ENCODE measurements around the gene ZBP1.
"Not testable (repeated sequence)": the region's sequence is repeated elsewhere in the genome, so short reads cannot be mapped to it uniquely, and the experiment has no call there.

ZBP1 gene

GRCh38 chr20:57638895-57639236, 18.6 kb upstream of the ZBP1 start:
- DNase-seq (ENCODE audit: low read depth), result no peak

- DNase-seq (ENCODE audit: low read depth), result no peak
Observed at GRCh38 chr20:57638173-57638894, 18.1 kb upstream of the ZBP1 start.

GRCh38 chr20:57633945-57634491, 13.8 kb upstream of the ZBP1 start:
- DNase-seq (ENCODE audit: low read depth), result no peak

- no peak for DNase-seq (ENCODE audit: low read depth)
Observed at GRCh38 chr20:57632286-57632685, 12.1 kb upstream of the ZBP1 start.

GRCh38 chr20:57630061-57630460, 9.8 kb upstream of the ZBP1 start:
- no peak for DNase-seq (ENCODE audit: low read depth)

- not testable (repeated sequence) for DNase-seq (ENCODE audit: low read depth)
Observed at GRCh38 chr20:57629491-57629901, 9.3 kb upstream of the ZBP1 start.

GRCh38 chr20:57628962-57629308, 8.7 kb upstream of the ZBP1 start:
- DNase-seq (ENCODE audit: low read depth), result not testable (repeated sequence)

GRCh38 chr20:57628047-57628961, 8.1 kb upstream of the ZBP1 start:
- no peak for DNase-seq (ENCODE audit: low read depth)

- no peak for DNase-seq (ENCODE audit: low read depth)
Observed at GRCh38 chr20:57627339-57627738, 7.1 kb upstream of the ZBP1 start.

- DNase-seq (ENCODE audit: low read depth), result no peak
Observed at GRCh38 chr20:57625978-57626377, 5.8 kb upstream of the ZBP1 start.

GRCh38 chr20:57625181-57625958, 5.1 kb upstream of the ZBP1 start:
- no peak for DNase-seq (ENCODE audit: low read depth)

- no peak for DNase-seq (ENCODE audit: low read depth)
Observed at GRCh38 chr20:57624124-57624523, 3.9 kb upstream of the ZBP1 start.

GRCh38 chr20:57622579-57623381, 2.6 kb upstream of the ZBP1 start:
- peak; percentile 51 for DNase-seq (ENCODE audit: low read depth)

GRCh38 chr20:57622201-57622570, 2.0 kb upstream of the ZBP1 start:
- no peak for DNase-seq (ENCODE audit: low read depth)

- DNase-seq (ENCODE audit: low read depth), result no peak
Observed at GRCh38 chr20:57621421-57622200, 1.4 kb upstream of the ZBP1 start.

GRCh38 chr20:57620999-57621398, 773 bp upstream of the ZBP1 start:
- no peak for DNase-seq (ENCODE audit: low read depth)

GRCh38 chr20:57619051-57619831, 985 bp downstream of the ZBP1 start:
- DNase-seq (ENCODE audit: low read depth), result no peak

GRCh38 chr20:57618764-57619050, 1.5 kb downstream of the ZBP1 start:
- no peak for DNase-seq (ENCODE audit: low read depth)

GRCh38 chr20:57618091-57618763, 2.0 kb downstream of the ZBP1 start:
- no peak for DNase-seq (ENCODE audit: low read depth)

All from stimulated activated CD8-positive, alpha-beta memory T cell treated with anti-CD3 and anti-CD28 coated beads, Interleukin-12 subunit alpha, Interleukin-12 subunit beta, amount 100 ng/mL, for 1 hour (primary cell).